SU-DHL-6 (cell line): ENCODE measurements around the gene AGO3.

Source experiments
- H2AFZ ChIP-seq: fragments of 200-600 bp; sonication (generic); 2 replicates; pipeline ENCODE4 v1.6.1; 2014; ENCODE audit warnings: low read depth, mild to moderate bottlenecking, moderate library complexity, mixed read lengths, antibody characterized with exemption, low read length; ENCODE audit not compliant: severe bottlenecking
- H3F3A ChIP-seq: fragments of 200-600 bp; shearing (Covaris generic); 2 replicates; pipeline ENCODE4 v1.6.0; 2016; ENCODE audit warnings: antibody characterized with exemption, mild to moderate bottlenecking; ENCODE audit not compliant: insufficient read depth
- H3K27ac ChIP-seq: fragments of 200-600 bp; sonication (generic); 2 replicates; pipeline ENCODE4 v1.5.1; 2016; ENCODE audit warnings: low read depth, mild to moderate bottlenecking, low read length, moderate library complexity, mixed read lengths
- H3K27me3 ChIP-seq: fragments of 200-600 bp; sonication (generic), shearing (Covaris generic); 2 replicates; pipeline ENCODE4 v1.6.0; 2014; ENCODE audit warnings: mild to moderate bottlenecking, low read length
- H3K36me3 ChIP-seq: fragments of 200-600 bp; sonication (generic); 2 replicates; pipeline ENCODE4 v1.6.1; 2014; ENCODE audit warnings: mild to moderate bottlenecking, low read length, mixed read lengths
- H3K4me2 ChIP-seq: fragments of 300-600, 200-600 bp; shearing (Covaris generic), sonication (generic); 2 replicates; pipeline ENCODE4 v1.6.0; 2014; ENCODE audit warnings: low read length, low read depth, mild to moderate bottlenecking; ENCODE audit not compliant: poor library complexity, severe bottlenecking
- H3K4me3 ChIP-seq: fragments of 200-600 bp; sonication (generic); 2 replicates; pipeline ENCODE4 v1.5.1; 2014; ENCODE audit warnings: antibody characterized with exemption, low read length, mild to moderate bottlenecking, mixed read lengths; ENCODE audit not compliant: insufficient read depth, poor library complexity, severe bottlenecking
- H3K79me2 ChIP-seq: fragments of 200-600 bp; sonication (generic); 2 replicates; pipeline ENCODE4 v1.6.1; 2014; ENCODE audit warnings: mild to moderate bottlenecking, low read length, moderate library complexity; ENCODE audit not compliant: insufficient read depth
- H3K9ac ChIP-seq: fragments of 200-600 bp; sonication (generic); 2 replicates; pipeline ENCODE4 v1.7.0; 2014; ENCODE audit warnings: mild to moderate bottlenecking, low read length
- H3K9me2 ChIP-seq: fragments of 200-600 bp; sonication (generic); replicated peaks from 2 replicates; pipeline ENCODE4 v1.6.1; 2014; ENCODE audit warnings: low read length; ENCODE audit not compliant: insufficient read depth
- H3K9me3 ChIP-seq: fragments of 200-600 bp; sonication (generic); 2 replicates; pipeline ENCODE4 v1.6.1; 2014; ENCODE audit warnings: low read length, mixed read lengths; ENCODE audit not compliant: insufficient read depth
- H4K20me1 ChIP-seq: fragments of 200-600 bp; sonication (generic); 2 replicates; pipeline ENCODE4 v1.6.1; 2014; ENCODE audit warnings: low read depth, mild to moderate bottlenecking, antibody characterized with exemption, low read length, moderate library complexity, mixed read lengths
- EZH2phosphoT487 ChIP-seq: fragments of 200-600 bp; sonication (generic), shearing (Covaris generic); conservative IDR thresholded peaks from 2 replicates; pipeline ENCODE4 v1.6.1; 2018; ENCODE audit warnings: mild to moderate bottlenecking, antibody characterized with exemption, low read length, moderate library complexity, mixed read lengths
- TF ChIP-seq, protein P1 (sequence below): fragments of 200-600 bp; sonication (generic); IDR thresholded peaks from one replicate; pipeline ENCODE4 v1.5.1; 2017; ENCODE audit warnings: antibody characterized with exemption, mild to moderate bottlenecking, low read length, moderate library complexity; ENCODE audit not compliant: insufficient read depth, poor library complexity, severe bottlenecking

The AGO3 gene

DNA sequence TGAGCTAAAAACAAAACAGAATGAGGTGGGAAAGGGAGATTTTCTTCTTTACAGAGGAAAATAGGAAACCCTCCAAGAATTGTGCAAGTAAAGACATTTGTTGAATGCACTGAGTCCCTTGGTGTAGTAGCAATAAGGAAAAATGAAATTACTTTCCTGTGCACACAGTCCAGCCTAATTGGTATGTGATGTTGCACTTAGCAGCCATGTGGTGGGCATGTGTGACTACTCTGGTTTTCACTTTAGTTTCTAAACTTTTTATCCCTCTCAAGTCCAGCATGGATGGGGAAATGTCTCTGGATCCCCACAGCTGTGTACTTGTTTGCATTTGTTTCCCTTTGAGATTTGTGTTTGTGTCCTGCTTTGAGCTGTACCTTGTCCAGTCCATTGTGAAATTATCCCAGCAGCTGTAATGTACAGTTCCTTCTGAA, 7.1 kb upstream of the AGO3 start:
- no peak for TF ChIP-seq EZH2phosphoT487
- TF ChIP-seq, protein P1, sequence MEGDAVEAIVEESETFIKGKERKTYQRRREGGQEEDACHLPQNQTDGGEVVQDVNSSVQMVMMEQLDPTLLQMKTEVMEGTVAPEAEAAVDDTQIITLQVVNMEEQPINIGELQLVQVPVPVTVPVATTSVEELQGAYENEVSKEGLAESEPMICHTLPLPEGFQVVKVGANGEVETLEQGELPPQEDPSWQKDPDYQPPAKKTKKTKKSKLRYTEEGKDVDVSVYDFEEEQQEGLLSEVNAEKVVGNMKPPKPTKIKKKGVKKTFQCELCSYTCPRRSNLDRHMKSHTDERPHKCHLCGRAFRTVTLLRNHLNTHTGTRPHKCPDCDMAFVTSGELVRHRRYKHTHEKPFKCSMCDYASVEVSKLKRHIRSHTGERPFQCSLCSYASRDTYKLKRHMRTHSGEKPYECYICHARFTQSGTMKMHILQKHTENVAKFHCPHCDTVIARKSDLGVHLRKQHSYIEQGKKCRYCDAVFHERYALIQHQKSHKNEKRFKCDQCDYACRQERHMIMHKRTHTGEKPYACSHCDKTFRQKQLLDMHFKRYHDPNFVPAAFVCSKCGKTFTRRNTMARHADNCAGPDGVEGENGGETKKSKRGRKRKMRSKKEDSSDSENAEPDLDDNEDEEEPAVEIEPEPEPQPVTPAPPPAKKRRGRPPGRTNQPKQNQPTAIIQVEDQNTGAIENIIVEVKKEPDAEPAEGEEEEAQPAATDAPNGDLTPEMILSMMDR = no peak
- Histone ChIP-seq H3K4me2 (no peak overlapping the region), H3F3A (peaks cover 2% of the 10 kb centered on the region; the same call in 1 of the 2 replicates), H3K27ac (peak overlapping the region; percentile 79; the same call in 1 of the 2 replicates), H3K27me3 (no peaks in the 10 kb centered on the region), H4K20me1 (no peaks in the 10 kb centered on the region), H3K79me2 (no peaks in the 10 kb centered on the region), H3K36me3 (no peaks in the 10 kb centered on the region), H3K4me3 (no peak overlapping the region), H3K9me2 (no peaks in the 10 kb centered on the region), H3K9ac (no peak overlapping the region), H3K9me3 (no peaks in the 10 kb centered on the region), H2AFZ (no peak overlapping the region)

DNA sequence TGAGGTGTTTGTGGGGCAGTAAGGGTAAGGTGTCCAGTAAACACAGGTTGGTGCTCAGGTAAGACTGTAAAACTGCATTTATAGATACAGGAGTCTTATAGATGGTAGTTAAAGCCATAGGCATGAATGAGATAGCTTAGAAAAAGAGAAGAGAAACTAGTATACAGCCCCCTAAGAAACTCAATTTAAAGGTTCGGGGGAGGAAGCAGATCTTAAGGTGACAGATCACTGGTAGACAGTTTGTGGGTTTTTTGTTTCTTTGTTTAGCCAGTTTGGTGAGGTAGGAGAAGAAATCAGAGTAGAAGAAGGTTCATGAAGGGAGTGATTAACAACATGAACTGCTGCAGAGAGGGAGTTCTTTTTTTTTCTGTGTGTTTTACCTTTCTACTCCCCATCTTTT, 6.1 kb upstream of the AGO3 start:
- Histone ChIP-seq H3K9ac (peak overlapping the region; percentile 18; the same call in 1 of the 2 replicates), H3K27ac (peak overlapping the region; percentile 79), H3K4me2 (peak overlapping the region; percentile 56), H3K9me3 (no peaks in the 10 kb centered on the region), H4K20me1 (no peaks in the 10 kb centered on the region), H3F3A (peaks cover 13% of the 10 kb centered on the region), H2AFZ (no peak overlapping the region), H3K79me2 (no peaks in the 10 kb centered on the region), H3K9me2 (no peaks in the 10 kb centered on the region), H3K4me3 (peak overlapping the region; percentile 14), H3K27me3 (no peaks in the 10 kb centered on the region), H3K36me3 (no peaks in the 10 kb centered on the region)
- TF ChIP-seq, protein P1 = no peak

DNA sequence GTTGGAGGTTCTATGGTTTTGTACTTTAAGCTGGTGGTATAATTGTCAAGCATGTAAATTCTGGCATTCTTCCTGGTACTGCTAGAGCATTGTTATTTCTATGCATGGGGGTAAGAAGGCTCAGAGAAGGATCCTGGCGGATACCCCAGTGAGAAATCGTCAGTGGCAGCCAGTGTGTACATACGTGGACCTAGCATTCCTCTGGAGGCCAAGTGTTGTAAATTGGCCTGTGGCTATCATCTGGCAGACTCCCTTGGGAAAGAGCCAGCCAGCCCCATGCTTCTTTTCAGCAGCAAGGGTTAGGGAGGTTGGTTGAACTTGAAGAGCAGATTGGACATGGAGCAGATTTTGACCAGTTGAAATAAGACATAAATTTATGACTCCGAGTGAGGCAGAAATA, 5.2 kb upstream of the AGO3 start:
- H3F3A ChIP-seq = peaks cover 20% of the 10 kb centered on the region
- H3K27me3 ChIP-seq = no peaks in the 10 kb centered on the region
- H3K27ac ChIP-seq = no peak overlapping the region
- no peak overlapping the region; the same call in 1 of the 2 replicates for H3K9ac ChIP-seq
- H2AFZ ChIP-seq = no peak overlapping the region
- H4K20me1 ChIP-seq = no peaks in the 10 kb centered on the region
- H3K9me3 ChIP-seq = no peaks in the 10 kb centered on the region
- no peaks in the 10 kb centered on the region for H3K9me2 ChIP-seq
- no peak for TF ChIP-seq EZH2phosphoT487
- TF ChIP-seq, protein P1 = no peak
- H3K79me2 ChIP-seq = no peaks in the 10 kb centered on the region
- no peak overlapping the region for H3K4me3 ChIP-seq
- peak overlapping the region; percentile 56 for H3K4me2 ChIP-seq
- H3K36me3 ChIP-seq = no peaks in the 10 kb centered on the region
